Measurements from ENCODE around the gene ZNF207. TPM values are rescaled to one million over a fixed set of nuclear protein-coding genes. Genes with fewer than 3 reads are reported as not detected.
A peak's percentile ranks its signal among the peaks of the same experiment; 100 is the strongest.

The ZNF207 gene
- polyA plus RNA-seq (2011; rRNA removed) (292 and 296 TPM in 2 replicates), polyA plus RNA-seq (2017; fragmentation: RNase III; extraction: RNeasy Plus Mini Kit Qiagen cat#74134 plus additional on column Dnase treatment) (188 to 208 TPM (median 188 TPM) in 3 replicates), polyA minus RNA-seq (2011; rRNA and poly(A)+ RNA removed) (290 and 357 TPM in 2 replicates)
- polyA plus RNA-seq (2012; cell fraction: cytosol; rRNA removed), result 159 and 197 TPM in 2 replicates
- polyA plus RNA-seq (2012; cell fraction: nucleus; rRNA removed), result 173 and 216 TPM in 2 replicates

DNA sequence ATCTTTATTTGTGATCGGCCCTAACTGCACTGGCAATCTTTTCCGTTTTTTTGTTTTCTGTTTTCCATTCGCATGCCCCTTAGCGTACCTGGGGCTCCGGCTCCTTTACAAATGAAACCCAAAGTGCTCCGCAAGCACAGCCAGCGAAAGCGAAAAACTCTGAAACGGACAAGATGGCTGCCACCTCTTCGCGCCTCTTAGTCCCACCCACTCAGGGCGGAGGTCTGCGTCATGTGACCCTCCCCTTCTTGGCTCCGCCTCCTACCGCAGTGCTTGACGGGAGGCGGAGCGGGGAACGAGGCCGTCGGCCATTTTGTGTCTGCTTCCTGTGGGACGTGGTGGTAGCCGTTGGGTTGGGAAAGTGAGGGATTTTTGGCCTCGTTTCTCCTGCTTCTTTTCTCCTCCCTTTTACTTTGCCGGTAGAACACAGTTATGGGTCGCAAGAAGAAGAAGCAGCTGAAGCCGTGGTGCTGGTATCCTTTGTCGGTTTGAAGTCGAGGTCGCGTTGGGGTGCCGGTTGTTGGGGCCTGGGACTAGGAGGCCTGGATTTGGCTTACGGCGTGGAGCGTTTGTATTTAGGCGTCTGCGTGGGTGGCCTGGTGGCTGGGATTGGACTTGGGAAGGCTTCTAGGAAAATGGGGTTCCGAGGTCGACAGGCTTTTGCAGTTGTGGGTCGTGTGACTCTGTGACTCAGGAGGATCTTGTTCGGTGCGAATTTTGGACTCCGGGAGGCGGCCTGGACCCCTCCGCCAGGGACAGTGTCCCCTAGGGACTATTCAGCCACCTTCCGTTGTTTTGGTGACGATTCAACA, at the start of gene ZNF207:
Gene ZNF207 (plus strand): TSS at position 304 of the 812 bp plus-strand sequence. CDS start 129 bp downstream, at position 433.
- ATAC-seq (peak; percentile 90 to 95), DNase-seq (ENCODE audit: low read depth in 1 of 2, low spot score in 1 of 2) (peak; percentile 86 to 98), FAIRE-seq (peak; percentile 99)
- TF ChIP-seq JUNB (IDR thresholded peaks at IDR 0.05), result no peak
- peak; percentile 85; the same call in 1 of the 2 replicates for TF ChIP-seq MYC (IDR thresholded peaks at IDR 0.05; ENCODE audit: borderline replicate concordance, low read length)
- TF ChIP-seq, protein P1, sequence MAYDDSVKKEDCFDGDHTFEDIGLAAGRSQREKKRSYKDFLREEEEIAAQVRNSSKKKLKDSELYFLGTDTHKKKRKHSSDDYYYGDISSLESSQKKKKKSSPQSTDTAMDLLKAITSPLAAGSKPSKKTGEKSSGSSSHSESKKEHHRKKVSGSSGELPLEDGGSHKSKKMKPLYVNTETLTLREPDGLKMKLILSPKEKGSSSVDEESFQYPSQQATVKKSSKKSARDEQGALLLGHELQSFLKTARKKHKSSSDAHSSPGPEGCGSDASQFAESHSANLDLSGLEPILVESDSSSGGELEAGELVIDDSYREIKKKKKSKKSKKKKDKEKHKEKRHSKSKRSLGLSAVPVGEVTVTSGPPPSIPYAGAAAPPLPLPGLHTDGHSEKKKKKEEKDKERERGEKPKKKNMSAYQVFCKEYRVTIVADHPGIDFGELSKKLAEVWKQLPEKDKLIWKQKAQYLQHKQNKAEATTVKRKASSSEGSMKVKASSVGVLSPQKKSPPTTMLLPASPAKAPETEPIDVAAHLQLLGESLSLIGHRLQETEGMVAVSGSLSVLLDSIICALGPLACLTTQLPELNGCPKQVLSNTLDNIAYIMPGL (CRISPR knock-in tag; IDR thresholded peaks at IDR 0.05; ENCODE audit: borderline replicate concordance), result 0 out of 2 replicates have a peak, but pooled peaks have one; percentile 13
- TF ChIP-seq, protein P2, sequence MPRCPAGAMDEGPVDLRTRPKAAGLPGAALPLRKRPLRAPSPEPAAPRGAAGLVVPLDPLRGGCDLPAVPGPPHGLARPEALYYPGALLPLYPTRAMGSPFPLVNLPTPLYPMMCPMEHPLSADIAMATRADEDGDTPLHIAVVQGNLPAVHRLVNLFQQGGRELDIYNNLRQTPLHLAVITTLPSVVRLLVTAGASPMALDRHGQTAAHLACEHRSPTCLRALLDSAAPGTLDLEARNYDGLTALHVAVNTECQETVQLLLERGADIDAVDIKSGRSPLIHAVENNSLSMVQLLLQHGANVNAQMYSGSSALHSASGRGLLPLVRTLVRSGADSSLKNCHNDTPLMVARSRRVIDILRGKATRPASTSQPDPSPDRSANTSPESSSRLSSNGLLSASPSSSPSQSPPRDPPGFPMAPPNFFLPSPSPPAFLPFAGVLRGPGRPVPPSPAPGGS (IDR thresholded peaks at IDR 0.05), result peak; percentile 95
- TF ChIP-seq TP53 (CRISPR knock-in tag; IDR thresholded peaks at IDR 0.05), result peak; percentile 73; the same call in 1 of the 2 replicates
- TF ChIP-seq NR3C1 (IDR thresholded peaks at IDR 0.05), result no peak
- no peak for TF ChIP-seq BHLHE40 (IDR thresholded peaks at IDR 0.05; ENCODE audit: low read depth, low read length)
- TF ChIP-seq, protein P3, sequence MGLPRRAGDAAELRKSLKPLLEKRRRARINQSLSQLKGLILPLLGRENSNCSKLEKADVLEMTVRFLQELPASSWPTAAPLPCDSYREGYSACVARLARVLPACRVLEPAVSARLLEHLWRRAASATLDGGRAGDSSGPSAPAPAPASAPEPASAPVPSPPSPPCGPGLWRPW (IDR thresholded peaks at IDR 0.05), result no peak
- TF ChIP-seq, protein P4, sequence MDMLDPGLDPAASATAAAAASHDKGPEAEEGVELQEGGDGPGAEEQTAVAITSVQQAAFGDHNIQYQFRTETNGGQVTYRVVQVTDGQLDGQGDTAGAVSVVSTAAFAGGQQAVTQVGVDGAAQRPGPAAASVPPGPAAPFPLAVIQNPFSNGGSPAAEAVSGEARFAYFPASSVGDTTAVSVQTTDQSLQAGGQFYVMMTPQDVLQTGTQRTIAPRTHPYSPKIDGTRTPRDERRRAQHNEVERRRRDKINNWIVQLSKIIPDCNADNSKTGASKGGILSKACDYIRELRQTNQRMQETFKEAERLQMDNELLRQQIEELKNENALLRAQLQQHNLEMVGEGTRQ (IDR thresholded peaks at IDR 0.05), result peak; percentile 98
- peak; percentile 44; the same call in 1 of the 2 replicates for TF ChIP-seq KDM5A (IDR thresholded peaks at IDR 0.05)
- TF ChIP-seq FOSL2 (IDR thresholded peaks at IDR 0.05), result no peak
- TF ChIP-seq FOSL2 (CRISPR knock-in tag; IDR thresholded peaks at IDR 0.05), result 0 out of 2 replicates have a peak, but pooled peaks have one; percentile 2
- TF ChIP-seq, protein P5, sequence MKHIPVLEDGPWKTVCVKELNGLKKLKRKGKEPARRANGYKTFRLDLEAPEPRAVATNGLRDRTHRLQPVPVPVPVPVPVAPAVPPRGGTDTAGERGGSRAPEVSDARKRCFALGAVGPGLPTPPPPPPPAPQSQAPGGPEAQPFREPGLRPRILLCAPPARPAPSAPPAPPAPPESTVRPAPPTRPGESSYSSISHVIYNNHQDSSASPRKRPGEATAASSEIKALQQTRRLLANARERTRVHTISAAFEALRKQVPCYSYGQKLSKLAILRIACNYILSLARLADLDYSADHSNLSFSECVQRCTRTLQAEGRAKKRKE (CRISPR knock-in tag; IDR thresholded peaks at IDR 0.05; ENCODE audit: low read depth), result no peak
- TF ChIP-seq CHD2 (IDR thresholded peaks at IDR 0.05; ENCODE audit: low read length, partially characterized antibody), result no peak
- 0 out of 2 replicates have a peak, but pooled peaks have one; percentile 51 for TF ChIP-seq TFCP2L1 (CRISPR knock-in tag; IDR thresholded peaks at IDR 0.05)
- no peak for TF ChIP-seq EP300 (IDR thresholded peaks at IDR 0.05)
- peak; percentile 92 for TF ChIP-seq PHF8 (IDR thresholded peaks at IDR 0.05; ENCODE audit: borderline replicate concordance, low read depth)
- no peak for TF ChIP-seq NPAS2 (CRISPR knock-in tag; IDR thresholded peaks at IDR 0.05; ENCODE audit: borderline replicate concordance)
- peak; percentile 35; the same call in 1 of the 2 replicates for TF ChIP-seq REST (IDR thresholded peaks at IDR 0.05)
- no peak for TF ChIP-seq HEYL (CRISPR knock-in tag; IDR thresholded peaks at IDR 0.05)
- peak; percentile 95 to 97 for TF ChIP-seq JUN (IDR thresholded peaks at IDR 0.05)
- TF ChIP-seq HOXA7 (CRISPR knock-in tag; IDR thresholded peaks at IDR 0.05), result peak; percentile 53; the same call in 1 of the 2 replicates
- TF ChIP-seq, protein P6, sequence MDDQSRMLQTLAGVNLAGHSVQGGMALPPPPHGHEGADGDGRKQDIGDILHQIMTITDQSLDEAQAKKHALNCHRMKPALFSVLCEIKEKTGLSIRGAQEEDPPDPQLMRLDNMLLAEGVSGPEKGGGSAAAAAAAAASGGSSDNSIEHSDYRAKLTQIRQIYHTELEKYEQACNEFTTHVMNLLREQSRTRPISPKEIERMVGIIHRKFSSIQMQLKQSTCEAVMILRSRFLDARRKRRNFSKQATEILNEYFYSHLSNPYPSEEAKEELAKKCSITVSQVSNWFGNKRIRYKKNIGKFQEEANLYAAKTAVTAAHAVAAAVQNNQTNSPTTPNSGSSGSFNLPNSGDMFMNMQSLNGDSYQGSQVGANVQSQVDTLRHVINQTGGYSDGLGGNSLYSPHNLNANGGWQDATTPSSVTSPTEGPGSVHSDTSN (IDR thresholded peaks at IDR 0.05), result peak; percentile 16; the same call in 1 of the 2 replicates
- TF ChIP-seq FOSB (CRISPR knock-in tag; IDR thresholded peaks at IDR 0.05), result peak; percentile 68; the same call in 1 of the 2 replicates
- TF ChIP-seq, protein P7, sequence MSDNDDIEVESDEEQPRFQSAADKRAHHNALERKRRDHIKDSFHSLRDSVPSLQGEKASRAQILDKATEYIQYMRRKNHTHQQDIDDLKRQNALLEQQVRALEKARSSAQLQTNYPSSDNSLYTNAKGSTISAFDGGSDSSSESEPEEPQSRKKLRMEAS (IDR thresholded peaks at IDR 0.05), result peak; percentile 89
- TF ChIP-seq POLR2A (IDR thresholded peaks at IDR 0.05; ENCODE audit: low read length), result peak; percentile 89
- CTCF ChIA-PET, result interaction anchor here (1.1 to 1.5 kb wide), 3 partner anchors 12 to 21 kb away, joined by 3 to 5 read pairs (median 4); no protein-coding TSS in a partner anchor
- H3K27ac ChIP-seq, result peak within 1 kb of the TSS; percentile 89 to 91
- POLR2A ChIA-PET, result interaction anchor here (0.8 to 1.6 kb wide), 5 partner anchors 7 to 95 kb away, joined by 3 to 6 read pairs (median 5); partner anchors contain the start of genes C17orf75 and PSMD11
- H3K4me2 ChIP-seq, result peak within 1 kb of the TSS; percentile 86
- H3K9me3 ChIP-seq, result no peaks in the 10 kb centered on the region
- H3K4me3 ChIP-seq, result peak within 1 kb of the TSS; percentile 80
- peaks cover 31% of the 10 kb centered on the region for H3K4me1 ChIP-seq
- under 1% methylated on average over 47 of the region's 47 CpGs for WGBS (ENCODE audit: missing lambda C conversion rate)
